Right lobe of liver (tissue), 6 donors: ENCODE measurements around the gene SSBP4. TPM values are rescaled to one million over a fixed set of nuclear protein-coding genes. Genes with fewer than 3 reads are reported as not detected.

Experiments used
- ATAC-seq, 4 donors: fragments of 200-7000 bp; cut with Tn5 transposase; one replicate each; pipeline ENCODE4 v1.9.1; 2020; ENCODE audit warnings: mild to moderate bottlenecking in 4 of 4, moderate library complexity in 4 of 4
- DNase-seq, 3 donors: peaks; one replicate each; pipeline ENCODE4 v3.0.0-alpha.2; 2020
- H3K27ac ChIP-seq, 3 donors: fragments of 200-600 bp; one replicate each; pipeline ENCODE4 v1.8.0; 2022
- H3K27me3 ChIP-seq, 2 donors: fragments of 200-600 bp; one replicate each; pipeline ENCODE4 v1.8.0; 2022
- H3K36me3 ChIP-seq, 4 donors: fragments of 200-600 bp; sonication (generic) in 1 of 4; one replicate each; pipeline versions ENCODE4 v1.5.1 to v1.8.0; 2017 to 2022; ENCODE audit warnings: control low read depth in 1 of 4
- H3K4me1 ChIP-seq, 4 donors: fragments of 200-600 bp; sonication (generic) in 1 of 4; one replicate each; pipeline versions ENCODE4 v1.5.1 to v1.8.0; 2017 to 2022; ENCODE audit warnings: control low read depth in 1 of 4
- H3K4me3 ChIP-seq, 3 donors: fragments of 200-600 bp; one replicate each; pipeline ENCODE4 v1.8.0; 2022
- H3K9me3 ChIP-seq, 4 donors: fragments of 200-600 bp; sonication (generic) in 1 of 4; one replicate each; pipeline versions ENCODE4 v1.5.1 to v1.8.0; 2017 to 2022; ENCODE audit warnings: control low read depth in 1 of 4
- CTCF ChIP-seq, 4 donors: fragments of 200-600 bp in 3 of 4; fragments of 450-650 bp in 1 of 4; IDR thresholded peaks; one replicate each; pipeline versions ENCODE4 v1.5.1 to v1.8.0; 2016 to 2022; ENCODE audit warnings: antibody characterized with exemption in 4 of 4, mild to moderate bottlenecking in 2 of 4
- POLR2A ChIP-seq: fragments of 450-650 bp; IDR thresholded peaks from one replicate; pipeline ENCODE4 v1.6.1; 2017; ENCODE audit warnings: antibody characterized with exemption, mild to moderate bottlenecking
- WGBS: methylation state at CpG from one replicate; pipeline ENCODE4 v1.1.6; 2018; ENCODE audit warnings: low coverage, low lambda C conversion rate; ENCODE audit not compliant: insufficient coverage; ENCODE audit errors: missing lambda C conversion rate; 5-methylcytosine and 5-hydroxymethylcytosine counted together
- intact Hi-C, 2 donors: fragments of 100-400 bp; cut with DNase I; formaldehyde crosslinking; loops; one replicate each; pipeline versions ENCODE4 v1.11.2 to v1.14.1; 2022
- long read RNA-seq: library from polyadenylated mRNA; unstranded; transcript quantifications from one replicate; pipeline ENCODE4 v2.0.0, GENCODE V29; 2019
- total RNA-seq, 6 experiments: library from RNA; depleted of rRNA in 2 of 6; stranded (reverse); fragments of >200 nt in 2 of 6; fragmentation: NEBNext Ultra II Directional in 3 of 6; extraction: Animal tissue kit (Norgen Biotek cat#: 25700) in 3 of 6; gene quantifications; one replicate each; pipeline versions ENCODE4 v1.1.0 to v1.2.4, GENCODE V29; 2016 to 2023
- donor health status: DM: no; HTN: yes; CAD: no.
- donor health status: DM: no; HTN: no; CAD: no.
- donor health status: DM: no; HTN: no; CAD: no.
- donor health status: DM: no; HTN: yes; CAD: no.
- donor health status: DM: no; HTN: yes; CAD: no.

Gene SSBP4
- 10 to 100 TPM; 12.8 to 23.9 (median 15.9) TPM for total RNA-seq
- long read RNA-seq = 0 reads

GRCh38 chr19:18419195-18419698, at the start of gene SSBP4:
SSBP4 (plus strand) TSS chr19:18419398; CDS start chr19:18419649, 251 bp downstream.
- H3K4me3 ChIP-seq = peak within 1 kb of the TSS; percentile 48 to 70 (median 56)
- peaks cover 0 to 5% of the 10 kb centered on the region in 2 donors for H3K27me3 ChIP-seq
- peak within 1 kb of the TSS in 2 of 3 donors; percentile 70 to 84 for H3K27ac ChIP-seq
- H3K4me1 ChIP-seq = peaks cover 0 to 41% (median 15%) of the 10 kb centered on the region in 4 donors
- DNase-seq (peak; percentile 74 to 80 (median 76)), ATAC-seq (peak; percentile 17 to 46 (median 32))
- no peaks in the 10 kb centered on the region for H3K36me3 ChIP-seq
- no peaks in the 10 kb centered on the region for H3K9me3 ChIP-seq
- TF ChIP-seq POLR2A = peak; percentile 61
- peak; percentile 21 to 65 (median 40) for TF ChIP-seq CTCF (IDR thresholded peaks at IDR 0.05)
- intact Hi-C loops = loop anchor here in 1 of 2 donors (10.0 kb wide), 1 partner anchor 144 kb away; the partner anchor contains the start of gene IQCN
- 0% methylated on average over 26 of the region's 80 CpGs for WGBS

GRCh38 chr19:18373407-18373891, 45.7 kb upstream of the SSBP4 start:
- peaks cover 0 to 43% (median 11%) of the 10 kb centered on the region in 4 donors for H3K4me1 ChIP-seq
- TF ChIP-seq CTCF (IDR thresholded peaks at IDR 0.05) (no peak), POLR2A (no peak)
- WGBS = 50% methylated on average over 4 of the region's 4 CpGs
- H3K36me3 ChIP-seq = no peaks in the 10 kb centered on the region
- peak overlapping the region in 2 of 3 donors; percentile 78 to 89 for H3K27ac ChIP-seq
- no peak for DNase-seq
- no peak for ATAC-seq
- no peak overlapping the region for H3K4me3 ChIP-seq
- H3K9me3 ChIP-seq = no peaks in the 10 kb centered on the region
- intact Hi-C loops = no loop called here
- no peaks in the 10 kb centered on the region for H3K27me3 ChIP-seq

- H3K36me3 ChIP-seq = no peaks in the 10 kb centered on the region
- peaks cover 0 to 50% (median 11%) of the 10 kb centered on the region in 4 donors for H3K4me1 ChIP-seq
- no peaks in the 10 kb centered on the region for H3K9me3 ChIP-seq
- H3K4me3 ChIP-seq = no peak overlapping the region
- DNase-seq = peak; percentile 80 to 92 (median 91)
- peak overlapping the region in 2 of 3 donors; percentile 78 to 89 for H3K27ac ChIP-seq
- ATAC-seq = peak; percentile 74 to 86 (median 77)
- TF ChIP-seq POLR2A = no peak
- TF ChIP-seq CTCF (IDR thresholded peaks at IDR 0.05) = no peak
- H3K27me3 ChIP-seq = no peaks in the 10 kb centered on the region
- WGBS = 13% methylated on average over 4 of the region's 17 CpGs
- intact Hi-C loops = no loop called here
Measured at GRCh38 chr19:18373892-18374629, 45.1 kb upstream of the SSBP4 start.

GRCh38 chr19:18377026-18377425, 42.2 kb upstream of the SSBP4 start:
- Histone ChIP-seq H3K36me3 (no peaks in the 10 kb centered on the region), H3K4me1 (peaks cover 0 to 65% (median 16%) of the 10 kb centered on the region in 4 donors), H3K9me3 (no peaks in the 10 kb centered on the region), H3K4me3 (no peak overlapping the region), H3K27me3 (no peaks in the 10 kb centered on the region), H3K27ac (peak overlapping the region in 2 of 3 donors; percentile 73 to 80)
- no peak for TF ChIP-seq POLR2A
- TF ChIP-seq CTCF (IDR thresholded peaks at IDR 0.05) = no peak
- ATAC-seq (peak in 3 of 4 donors; percentile 15 to 36 (median 24)), DNase-seq (no peak)
- 36% methylated on average over 6 of the region's 6 CpGs for WGBS
- intact Hi-C loops = no loop called here
